HCT116 (cell line): Measurements from ENCODE around the gene CAPN9.

ENCODE experiments used
- EGR1 ChIP-seq: IDR thresholded peaks from 2 replicates; pipeline ENCODE4 v1.6.1; 2012; ENCODE audit warnings: low read depth
- EZH2 ChIP-seq: fragments of 200-600 bp; sonication (generic); IDR thresholded peaks from 2 replicates; pipeline ENCODE4 v1.6.1; 2017; ENCODE audit warnings: antibody characterized with exemption, mixed run types
- POLR2A ChIP-seq: IDR thresholded peaks from 2 replicates; pipeline ENCODE4 v1.7.0; 2011; ENCODE audit warnings: borderline replicate concordance; ENCODE audit not compliant: insufficient read depth, insufficient read length; ENCODE audit errors: extremely low read depth
- POLR2AphosphoS5 ChIP-seq: IDR thresholded peaks from 2 replicates; pipeline ENCODE4 v1.6.1; 2011; ENCODE audit warnings: mild to moderate bottlenecking, low read depth, low read length, moderate library complexity
- TCF7L2 ChIP-seq: IDR thresholded peaks from 2 replicates; pipeline ENCODE4 v1.7.0; 2011; ENCODE audit warnings: borderline replicate concordance, inconsistent platforms; ENCODE audit not compliant: insufficient read depth, insufficient read length; ENCODE audit errors: extremely low read depth
- ZFX ChIP-seq: fragments of 450-650 bp; IDR thresholded peaks from 2 replicates; pipeline ENCODE4 v1.6.1; 2017
- TF ChIP-seq, protein P1 (sequence below), 3 experiments: fragments of 200-600 bp in 1 of 3; sonication (generic) in 1 of 3; IDR thresholded peaks in 2 of 3; conservative IDR thresholded peaks in 1 of 3; 2 replicates each; pipeline ENCODE4 v1.5.1; 2012 to 2017; ENCODE audit warnings: low read depth in 2 of 3, low read length in 2 of 3, antibody characterized with exemption in 1 of 3, borderline replicate concordance in 1 of 3, control low read depth in 1 of 3, mild to moderate bottlenecking in 1 of 3, mixed read lengths in 1 of 3, mixed run types in 1 of 3, moderate library complexity in 1 of 3; ENCODE audit not compliant: insufficient read depth in 1 of 3
- TF ChIP-seq, protein P2 (sequence below): IDR thresholded peaks from 2 replicates; pipeline ENCODE4 v1.6.1; 2012; ENCODE audit warnings: low read depth
- TF ChIP-seq, protein P3 (sequence below): IDR thresholded peaks from 2 replicates; pipeline ENCODE4 v1.6.1; 2012

DNA sequence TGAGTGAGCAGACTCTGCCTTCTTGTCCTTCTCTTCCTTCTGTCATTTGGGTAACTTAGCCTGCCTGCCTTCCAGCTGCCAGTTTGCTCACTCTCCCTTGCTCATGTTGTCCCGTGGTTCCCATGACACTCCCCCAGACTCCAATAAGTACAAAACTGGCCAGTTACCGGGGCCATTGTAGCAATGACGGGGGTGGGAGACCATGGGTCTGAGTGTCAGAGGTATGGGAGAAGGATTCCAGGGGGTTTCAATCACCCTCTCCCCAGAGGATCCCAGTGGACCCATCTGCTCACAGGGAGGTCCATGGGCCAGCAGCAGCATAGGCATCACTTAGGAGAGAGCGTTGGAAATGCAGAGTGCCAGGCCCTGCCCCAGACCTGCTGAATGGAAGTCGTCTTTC, 51.3 kb downstream of the CAPN9 start:
- TF ChIP-seq, protein P1, sequence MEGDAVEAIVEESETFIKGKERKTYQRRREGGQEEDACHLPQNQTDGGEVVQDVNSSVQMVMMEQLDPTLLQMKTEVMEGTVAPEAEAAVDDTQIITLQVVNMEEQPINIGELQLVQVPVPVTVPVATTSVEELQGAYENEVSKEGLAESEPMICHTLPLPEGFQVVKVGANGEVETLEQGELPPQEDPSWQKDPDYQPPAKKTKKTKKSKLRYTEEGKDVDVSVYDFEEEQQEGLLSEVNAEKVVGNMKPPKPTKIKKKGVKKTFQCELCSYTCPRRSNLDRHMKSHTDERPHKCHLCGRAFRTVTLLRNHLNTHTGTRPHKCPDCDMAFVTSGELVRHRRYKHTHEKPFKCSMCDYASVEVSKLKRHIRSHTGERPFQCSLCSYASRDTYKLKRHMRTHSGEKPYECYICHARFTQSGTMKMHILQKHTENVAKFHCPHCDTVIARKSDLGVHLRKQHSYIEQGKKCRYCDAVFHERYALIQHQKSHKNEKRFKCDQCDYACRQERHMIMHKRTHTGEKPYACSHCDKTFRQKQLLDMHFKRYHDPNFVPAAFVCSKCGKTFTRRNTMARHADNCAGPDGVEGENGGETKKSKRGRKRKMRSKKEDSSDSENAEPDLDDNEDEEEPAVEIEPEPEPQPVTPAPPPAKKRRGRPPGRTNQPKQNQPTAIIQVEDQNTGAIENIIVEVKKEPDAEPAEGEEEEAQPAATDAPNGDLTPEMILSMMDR (IDR thresholded peaks at IDR 0.05 in 2 of 3, conservative IDR thresholded peaks at IDR 0.05 in 1 of 3; ENCODE audit: borderline replicate concordance in 1 of 3, insufficient read depth in 1 of 3, low read depth in 2 of 3, low read length in 2 of 3): no peak
- TF ChIP-seq POLR2AphosphoS5 (no peak), EZH2 (no peak), TCF7L2 (no peak), POLR2A (no peak), EGR1 (no peak), ZFX (no peak)
- TF ChIP-seq, protein P2, sequence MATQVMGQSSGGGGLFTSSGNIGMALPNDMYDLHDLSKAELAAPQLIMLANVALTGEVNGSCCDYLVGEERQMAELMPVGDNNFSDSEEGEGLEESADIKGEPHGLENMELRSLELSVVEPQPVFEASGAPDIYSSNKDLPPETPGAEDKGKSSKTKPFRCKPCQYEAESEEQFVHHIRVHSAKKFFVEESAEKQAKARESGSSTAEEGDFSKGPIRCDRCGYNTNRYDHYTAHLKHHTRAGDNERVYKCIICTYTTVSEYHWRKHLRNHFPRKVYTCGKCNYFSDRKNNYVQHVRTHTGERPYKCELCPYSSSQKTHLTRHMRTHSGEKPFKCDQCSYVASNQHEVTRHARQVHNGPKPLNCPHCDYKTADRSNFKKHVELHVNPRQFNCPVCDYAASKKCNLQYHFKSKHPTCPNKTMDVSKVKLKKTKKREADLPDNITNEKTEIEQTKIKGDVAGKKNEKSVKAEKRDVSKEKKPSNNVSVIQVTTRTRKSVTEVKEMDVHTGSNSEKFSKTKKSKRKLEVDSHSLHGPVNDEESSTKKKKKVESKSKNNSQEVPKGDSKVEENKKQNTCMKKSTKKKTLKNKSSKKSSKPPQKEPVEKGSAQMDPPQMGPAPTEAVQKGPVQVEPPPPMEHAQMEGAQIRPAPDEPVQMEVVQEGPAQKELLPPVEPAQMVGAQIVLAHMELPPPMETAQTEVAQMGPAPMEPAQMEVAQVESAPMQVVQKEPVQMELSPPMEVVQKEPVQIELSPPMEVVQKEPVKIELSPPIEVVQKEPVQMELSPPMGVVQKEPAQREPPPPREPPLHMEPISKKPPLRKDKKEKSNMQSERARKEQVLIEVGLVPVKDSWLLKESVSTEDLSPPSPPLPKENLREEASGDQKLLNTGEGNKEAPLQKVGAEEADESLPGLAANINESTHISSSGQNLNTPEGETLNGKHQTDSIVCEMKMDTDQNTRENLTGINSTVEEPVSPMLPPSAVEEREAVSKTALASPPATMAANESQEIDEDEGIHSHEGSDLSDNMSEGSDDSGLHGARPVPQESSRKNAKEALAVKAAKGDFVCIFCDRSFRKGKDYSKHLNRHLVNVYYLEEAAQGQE: no peak
- TF ChIP-seq, protein P3, sequence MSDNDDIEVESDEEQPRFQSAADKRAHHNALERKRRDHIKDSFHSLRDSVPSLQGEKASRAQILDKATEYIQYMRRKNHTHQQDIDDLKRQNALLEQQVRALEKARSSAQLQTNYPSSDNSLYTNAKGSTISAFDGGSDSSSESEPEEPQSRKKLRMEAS: no peak
